PC-3 (cell line): ENCODE data around the gene PBRM1. TPM values are rescaled to one million over a fixed set of nuclear protein-coding genes. Genes with fewer than 3 reads are reported as not detected.

ENCODE experiments used
- ATAC-seq: fragments of 200-7000 bp; cut with Tn5 transposase; 2 replicates; pipeline ENCODE4 v1.9.1; 2020; ENCODE audit warnings: mild to moderate bottlenecking, moderate library complexity
- BruUV-seq: library from RNA; stranded (reverse); fragments of 400-500 nt; replicated peaks from 2 replicates; lab custom pipeline; 2021; lab: Mats Ljungman, UMichigan
- CTCF ChIA-PET: fragments of 300-600 bp; sonication (Branson Sonifier 250); formaldehyde crosslinking; loops from one replicate; lab custom pipeline; 2022; ENCODE audit warnings: antibody characterized with exemption; lab: Charles Lee
- POLR2A ChIA-PET: fragments of 300-600 bp; sonication (Branson Sonifier 250); formaldehyde crosslinking; loops from one replicate; lab custom pipeline; 2022; ENCODE audit warnings: antibody characterized with exemption; ENCODE audit not compliant: unreplicated experiment; lab: Charles Lee
- DNase-seq: peaks from one replicate; pipeline ENCODE4 v3.0.0-alpha.2; 2015
- H2AFZ ChIP-seq: fragments of 300-600 bp; sonication (generic); 2 replicates; pipeline ENCODE4 v1.6.0; 2016; ENCODE audit warnings: antibody characterized with exemption, low read length
- H3F3A ChIP-seq: fragments of 300-600 bp; sonication (generic); one replicate; pipeline ENCODE4 v1.6.0; 2017; ENCODE audit warnings: antibody characterized with exemption, low read length, control low read depth, mild to moderate bottlenecking; ENCODE audit not compliant: unreplicated experiment
- H3K27ac ChIP-seq: fragments of 300-600 bp; sonication (generic); 2 replicates; pipeline ENCODE4 v1.5.1; 2016; ENCODE audit warnings: mild to moderate bottlenecking, low read length
- H3K27me3 ChIP-seq: fragments of 300-600 bp; sonication (generic); 2 replicates; pipeline ENCODE4 v1.6.1; 2016; ENCODE audit warnings: low read length, mixed read lengths
- H3K36me3 ChIP-seq: fragments of 300-600 bp; sonication (generic); 2 replicates; pipeline ENCODE4 v1.6.1; 2016; ENCODE audit warnings: low read depth, mixed run types, low read length, mixed read lengths
- H3K4me1 ChIP-seq: fragments of 300-600 bp; sonication (generic); 2 replicates; pipeline ENCODE4 v1.5.1; 2016; ENCODE audit warnings: low read length; ENCODE audit not compliant: insufficient read depth
- H3K4me2 ChIP-seq: fragments of 300-600 bp; sonication (generic); 2 replicates; pipeline ENCODE4 v1.6.0; 2016; ENCODE audit warnings: low read length
- H3K4me3 ChIP-seq: fragments of 300-600 bp; sonication (generic); 2 replicates; pipeline ENCODE4 v1.5.1; 2016; ENCODE audit warnings: mild to moderate bottlenecking, low read length, mixed read lengths
- H3K79me2 ChIP-seq: fragments of 300-600 bp; sonication (generic); 2 replicates; pipeline ENCODE4 v1.6.1; 2017; ENCODE audit warnings: low read length, mixed read lengths
- H3K9ac ChIP-seq: fragments of 300-600 bp; sonication (generic); 2 replicates; pipeline ENCODE4 v1.6.0; 2016; ENCODE audit warnings: mild to moderate bottlenecking, low read length
- H3K9me2 ChIP-seq: fragments of 300-600 bp; sonication (generic); replicated peaks from 2 replicates; pipeline ENCODE4 v1.6.1; 2016; ENCODE audit warnings: mixed run types, low read length, mixed read lengths
- H3K9me3 ChIP-seq: fragments of 300-600 bp; sonication (generic); 2 replicates; pipeline ENCODE4 v1.6.1; 2016; ENCODE audit warnings: low read length, mixed read lengths
- H4K20me1 ChIP-seq: fragments of 300-600 bp; sonication (generic); 2 replicates; pipeline ENCODE4 v1.6.1; 2016; ENCODE audit warnings: low read length, mixed read lengths
- CTCF ChIP-seq: fragments of 300-600 bp; sonication (generic); conservative IDR thresholded peaks from 2 replicates; pipeline ENCODE4 v1.5.1; 2017; ENCODE audit warnings: antibody characterized with exemption, low read depth, mild to moderate bottlenecking, low read length
- EZH2 ChIP-seq: fragments of 300-600 bp; sonication (generic); IDR thresholded peaks from one replicate; pipeline ENCODE4 v1.6.1; 2017; ENCODE audit warnings: antibody characterized with exemption, mild to moderate bottlenecking, low read length; ENCODE audit not compliant: unreplicated experiment
- EZH2phosphoT487 ChIP-seq: fragments of 300-600 bp; sonication (generic); IDR thresholded peaks from 2 replicates; pipeline ENCODE4 v1.6.1; 2018; ENCODE audit warnings: mild to moderate bottlenecking, antibody characterized with exemption, low read length, borderline replicate concordance
- intact Hi-C: fragments of 100-400 bp; cut with micrococcal nuclease; formaldehyde crosslinking; loops from 2 replicates; pipeline ENCODE4 v1.9.0; 2023
- total RNA-seq: library from RNA; depleted of rRNA; stranded (reverse); fragments of >200 nt; gene quantifications from 2 replicates; pipeline ENCODE4 v1.2.3, GENCODE V29; 2014

The PBRM1 gene
- total RNA-seq, 1 experiment from 2014 or later, result 59.7 TPM

GRCh38 chr3:52625041-52625440, 60.7 kb downstream of the PBRM1 start:
- no peak overlapping the region for H3K4me2 ChIP-seq
- ChIA-PET POLR2A (no interaction called here), CTCF (no interaction called here)
- no peaks in the 10 kb centered on the region for H3K9me2 ChIP-seq
- H2AFZ ChIP-seq, result no peak overlapping the region
- no TSS peak for BruUV-seq
- no peaks in the 10 kb centered on the region for H4K20me1 ChIP-seq
- no peaks in the 10 kb centered on the region for H3K4me1 ChIP-seq
- peaks cover 31% of the 10 kb centered on the region for H3K36me3 ChIP-seq
- no peak overlapping the region for H3K4me3 ChIP-seq
- ATAC-seq (no peak), DNase-seq (no peak)
- TF ChIP-seq CTCF (no peak), EZH2 (no peak), EZH2phosphoT487 (no peak)
- H3K9me3 ChIP-seq, result no peaks in the 10 kb centered on the region
- no peak overlapping the region for H3K27ac ChIP-seq
- no peak overlapping the region for H3K9ac ChIP-seq
- H3K27me3 ChIP-seq, result no peaks in the 10 kb centered on the region
- no peaks in the 10 kb centered on the region for H3K79me2 ChIP-seq
- intact Hi-C loops, result no loop called here
- H3F3A ChIP-seq, result no peaks in the 10 kb centered on the region

GRCh38 chr3:52623234-52623792, 62.4 kb downstream of the PBRM1 start:
- no peak overlapping the region for H3K9ac ChIP-seq
- H3K27me3 ChIP-seq, result no peaks in the 10 kb centered on the region
- H3K79me2 ChIP-seq, result no peaks in the 10 kb centered on the region
- H3K4me3 ChIP-seq, result no peak overlapping the region
- no peaks in the 10 kb centered on the region for H3K4me1 ChIP-seq
- intact Hi-C loops, result no loop called here
- no peaks in the 10 kb centered on the region for H4K20me1 ChIP-seq
- H3K36me3 ChIP-seq, result peaks cover 32% of the 10 kb centered on the region
- DNase-seq (no peak), ATAC-seq (no peak)
- H3K27ac ChIP-seq, result no peak overlapping the region
- no peaks in the 10 kb centered on the region for H3K9me2 ChIP-seq
- no peak overlapping the region for H2AFZ ChIP-seq
- no peak overlapping the region for H3K4me2 ChIP-seq
- no peaks in the 10 kb centered on the region for H3K9me3 ChIP-seq
- ChIA-PET CTCF (no interaction called here), POLR2A (no interaction called here)
- no peak for TF ChIP-seq EZH2phosphoT487
- TF ChIP-seq CTCF, result no peak
- TF ChIP-seq EZH2, result no peak
- BruUV-seq, result no TSS peak
- H3F3A ChIP-seq, result no peaks in the 10 kb centered on the region

GRCh38 chr3:52620580-52620979, 65.1 kb downstream of the PBRM1 start:
- Histone ChIP-seq H3K36me3 (peaks cover 33% of the 10 kb centered on the region), H3K4me3 (no peak overlapping the region), H4K20me1 (no peaks in the 10 kb centered on the region), H3K4me1 (no peaks in the 10 kb centered on the region), H3K9me2 (no peaks in the 10 kb centered on the region), H3K9me3 (no peaks in the 10 kb centered on the region), H3K9ac (no peak overlapping the region), H3K79me2 (no peaks in the 10 kb centered on the region), H2AFZ (no peak overlapping the region), H3K27ac (no peak overlapping the region), H3F3A (no peaks in the 10 kb centered on the region), H3K4me2 (no peak overlapping the region), H3K27me3 (no peaks in the 10 kb centered on the region)
- DNase-seq, result no peak
- TF ChIP-seq EZH2, result no peak
- no peak for TF ChIP-seq CTCF
- no peak for TF ChIP-seq EZH2phosphoT487
- POLR2A ChIA-PET, result no interaction called here
- no TSS peak for BruUV-seq
- CTCF ChIA-PET, result no interaction called here
- intact Hi-C loops, result no loop called here
- ATAC-seq, result no peak
